Endometrial microvascular endothelial cells (primary cell): ENCODE measurements around the gene BCL7C. TPM values are rescaled to one million over a fixed set of nuclear protein-coding genes. Genes with fewer than 3 reads are reported as not detected.
"Not testable (repeated sequence)": the region's sequence is repeated elsewhere in the genome, so short reads cannot be mapped to it uniquely, and the experiment has no call there.

ENCODE experiments used
- in situ Hi-C: cut with HindIII; loops from 2 replicates; pipeline ENCODE4 v1.10.0; 2017; ENCODE audit warnings: low sequenced_read_pairs, low pct_unique_long_range_greater_than_20kb; ENCODE audit errors: inconsistent ontology term
- total RNA-seq: library from RNA; depleted of rRNA; stranded (reverse); fragments of >200 nt; gene quantifications from one replicate; pipeline ENCODE4 v1.2.3, GENCODE V29; 2015; ENCODE audit errors: inconsistent ontology term

Gene BCL7C
- total RNA-seq: 25.8 TPM

GRCh38 chr16:30893744-30894539, at the start of gene BCL7C:
Gene BCL7C (minus strand): TSS chr16:30894077. CDS start chr16:30893944, 133 bp downstream.
- in situ Hi-C loops: no loop called here

DNA sequence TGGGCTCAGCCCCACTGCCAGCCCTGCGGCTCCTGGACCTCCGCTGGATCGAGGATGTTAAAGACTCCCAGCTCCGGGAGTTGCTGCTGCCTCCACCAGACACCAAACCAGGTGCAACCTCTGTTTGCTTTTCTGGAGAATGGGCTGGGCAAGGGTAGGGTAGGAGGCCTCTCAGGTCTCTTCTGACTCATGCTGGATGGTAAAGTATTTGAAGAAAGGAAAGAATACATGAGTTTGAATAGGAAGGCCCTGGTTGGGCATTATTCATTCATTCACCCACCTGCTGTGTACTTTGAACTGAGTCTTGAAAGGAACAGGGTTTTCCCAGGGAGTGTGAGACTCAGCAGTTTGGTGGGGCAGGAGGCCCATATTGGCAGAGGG, 48.5 kb upstream of the BCL7C start:
- in situ Hi-C loops: no loop called here

GRCh38 chr16:30941600-30942425, 47.9 kb upstream of the BCL7C start:
- in situ Hi-C loops: no loop called here

DNA sequence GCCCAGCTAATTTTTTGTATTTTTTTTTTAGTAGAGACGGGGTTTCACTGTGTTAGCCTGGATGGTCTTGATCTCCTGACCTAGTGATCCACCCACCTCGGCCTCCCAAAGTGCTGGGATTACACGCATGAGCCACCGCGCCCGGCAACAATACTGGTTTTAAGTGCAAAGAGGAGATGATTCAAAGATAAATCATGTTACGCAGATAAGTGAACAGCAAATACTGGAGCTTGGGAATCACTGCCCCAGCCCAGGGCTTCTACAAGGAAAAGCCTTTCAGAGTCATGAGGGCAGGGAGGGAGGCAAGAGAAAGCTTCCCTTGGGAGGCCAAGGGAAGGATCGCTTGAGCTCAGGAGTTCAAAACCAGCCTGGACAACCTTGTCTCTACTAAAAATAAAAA, 45.7 kb upstream of the BCL7C start:
- in situ Hi-C loops: not testable (repeated sequence)

- in situ Hi-C loops: no loop called here
These were observed 43.8 kb upstream of the BCL7C start for GRCh38 chr16:30937692-30938091.

DNA sequence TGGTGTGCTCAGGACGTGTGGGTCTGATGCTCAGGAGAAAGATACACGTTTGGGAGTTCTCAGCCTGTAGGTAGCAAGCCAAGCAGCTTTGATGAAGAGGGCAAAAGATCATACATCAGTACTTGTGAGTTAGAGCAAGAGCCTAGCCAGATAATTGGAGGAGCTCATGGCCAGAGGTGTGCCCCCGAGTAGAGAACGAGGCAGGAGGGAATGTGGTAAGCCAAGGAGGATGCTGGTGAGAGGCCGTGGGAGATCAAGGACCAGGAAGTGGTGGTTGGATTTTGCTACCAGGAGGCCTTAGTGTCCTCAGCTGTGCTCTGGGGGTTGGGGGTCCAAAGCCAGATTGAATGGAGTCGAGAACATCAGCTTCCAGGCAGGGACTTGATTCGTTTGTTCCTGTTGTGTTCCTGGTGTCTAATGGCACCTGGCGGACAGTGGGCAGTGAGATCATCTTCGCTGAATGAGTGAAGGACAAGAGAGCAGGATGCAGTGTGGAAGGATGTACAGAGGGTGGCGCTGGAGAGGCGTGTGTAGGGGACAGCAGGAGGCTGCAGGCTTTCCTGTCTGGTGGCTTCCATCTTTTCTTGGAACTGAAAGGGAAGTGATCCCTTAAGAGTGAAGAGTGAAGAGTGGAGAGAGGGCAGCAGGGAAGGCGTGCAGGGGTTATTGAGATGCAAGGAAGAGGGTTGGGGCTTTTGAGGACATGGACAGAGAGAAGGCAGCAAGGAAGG, 41.1 kb upstream of the BCL7C start:
- in situ Hi-C loops: no loop called here

GRCh38 chr16:30931068-30931650, 37.3 kb upstream of the BCL7C start:
- in situ Hi-C loops: no loop called here

- in situ Hi-C loops: no loop called here
These were observed 36.3 kb upstream of the BCL7C start for GRCh38 chr16:30930160-30930571.

GRCh38 chr16:30929167-30929566, 35.3 kb upstream of the BCL7C start:
- in situ Hi-C loops: no loop called here

DNA sequence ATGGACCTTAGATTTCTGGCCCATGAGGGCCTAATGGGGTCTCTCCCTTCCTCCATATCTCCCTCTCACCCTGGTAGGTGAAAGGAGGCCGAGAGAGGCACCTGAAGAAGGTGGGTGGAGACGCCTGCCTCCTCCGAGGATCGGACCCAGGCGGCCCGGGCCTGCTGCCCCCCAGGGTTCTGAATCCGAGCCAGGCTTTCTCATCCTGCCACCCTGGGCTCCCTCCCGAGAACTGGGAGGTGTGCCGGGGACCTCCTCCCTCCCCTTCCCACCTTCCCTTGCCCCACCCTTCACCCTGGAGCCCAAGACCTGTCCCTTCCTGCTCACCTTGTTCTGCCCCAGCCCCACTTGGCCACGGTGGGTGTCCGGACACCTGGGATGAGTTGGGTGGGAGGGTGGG, 34.5 kb upstream of the BCL7C start:
- in situ Hi-C loops: no loop called here

DNA sequence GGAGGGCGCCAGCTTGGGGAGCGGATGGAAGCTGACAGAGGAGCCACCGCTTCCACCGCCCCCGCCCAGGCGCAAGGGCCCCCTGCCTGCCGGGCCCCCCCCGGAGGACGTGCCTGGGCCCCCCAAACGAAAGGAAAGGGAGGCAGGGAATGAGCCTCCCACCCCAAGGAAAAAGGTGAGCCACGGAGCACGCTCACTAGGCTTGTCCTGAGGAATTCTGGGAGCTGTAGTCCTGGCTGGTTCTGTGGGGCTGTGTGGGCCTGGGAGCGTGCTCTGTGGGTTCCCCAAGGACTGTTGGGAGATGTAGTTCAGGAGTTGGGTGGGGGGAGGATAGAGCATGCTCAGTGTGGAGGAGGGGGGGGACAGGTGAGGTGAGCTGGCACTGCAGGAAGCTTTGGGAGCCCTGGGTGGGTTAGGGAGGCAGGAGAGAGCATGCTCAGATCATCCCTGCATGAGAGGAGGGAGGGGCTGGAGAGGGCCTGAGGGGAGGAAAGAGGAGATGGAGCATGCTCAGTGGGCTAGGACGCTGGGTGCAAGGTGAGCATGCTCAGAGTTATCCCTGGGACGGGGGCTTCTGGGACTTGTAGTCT, 34.0 kb upstream of the BCL7C start:
- in situ Hi-C loops: no loop called here

DNA sequence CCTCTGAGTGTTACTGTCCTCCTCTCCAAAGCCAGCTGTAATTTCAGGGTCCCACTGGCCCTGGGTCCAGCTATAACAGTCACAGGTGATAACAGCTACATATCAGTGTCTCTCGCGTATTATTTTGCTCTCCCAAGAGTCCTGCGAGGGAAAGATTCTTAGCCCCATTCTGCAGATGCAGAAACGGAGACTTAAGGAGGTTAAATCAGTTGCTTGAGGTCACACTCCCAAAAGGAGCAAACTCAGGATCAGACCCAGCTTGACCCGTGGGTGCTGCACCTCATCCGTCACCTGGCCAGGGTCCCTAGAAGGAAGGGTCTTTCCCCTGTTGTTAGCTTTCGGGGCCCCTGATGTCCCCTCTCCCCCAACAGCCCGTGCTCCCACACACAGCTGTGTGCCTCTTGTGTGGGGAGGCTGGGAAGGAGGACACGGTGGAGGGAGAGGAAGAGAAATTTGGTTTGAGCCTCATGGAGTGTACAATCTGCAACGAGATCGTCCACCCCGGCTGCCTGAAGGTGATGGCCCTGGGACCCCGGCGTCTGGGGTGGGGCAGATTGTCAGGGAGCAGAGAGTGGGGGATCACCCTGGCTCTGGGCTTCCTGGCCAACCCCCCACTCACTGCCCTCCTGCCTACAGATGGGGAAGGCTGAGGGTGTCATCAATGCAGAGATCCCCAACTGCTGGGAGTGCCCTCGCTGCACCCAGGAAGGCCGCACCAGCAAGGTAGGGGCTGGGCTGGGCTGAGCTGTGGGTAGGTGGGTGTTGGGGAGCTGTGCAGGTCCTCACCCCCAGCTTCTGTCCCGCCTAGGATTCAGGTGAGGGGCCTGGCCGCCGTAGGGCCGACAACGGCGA, 33.3 kb upstream of the BCL7C start:
- in situ Hi-C loops: no loop called here

- in situ Hi-C loops: no loop called here
These were observed 32.3 kb upstream of the BCL7C start for GRCh38 chr16:30925995-30926811.

GRCh38 chr16:30925632-30925987, 31.7 kb upstream of the BCL7C start:
- in situ Hi-C loops: no loop called here

GRCh38 chr16:30924913-30925631, 31.2 kb upstream of the BCL7C start:
- in situ Hi-C loops: no loop called here

GRCh38 chr16:30924076-30924912, 30.4 kb upstream of the BCL7C start:
- in situ Hi-C loops: no loop called here
